ENCODE measurements around the gene RHO. TPM values are rescaled to one million over a fixed set of nuclear protein-coding genes. Genes with fewer than 3 reads are reported as not detected.

RHO gene
- total RNA-seq, 1 experiment from 2014 or later, result not detected

DNA sequence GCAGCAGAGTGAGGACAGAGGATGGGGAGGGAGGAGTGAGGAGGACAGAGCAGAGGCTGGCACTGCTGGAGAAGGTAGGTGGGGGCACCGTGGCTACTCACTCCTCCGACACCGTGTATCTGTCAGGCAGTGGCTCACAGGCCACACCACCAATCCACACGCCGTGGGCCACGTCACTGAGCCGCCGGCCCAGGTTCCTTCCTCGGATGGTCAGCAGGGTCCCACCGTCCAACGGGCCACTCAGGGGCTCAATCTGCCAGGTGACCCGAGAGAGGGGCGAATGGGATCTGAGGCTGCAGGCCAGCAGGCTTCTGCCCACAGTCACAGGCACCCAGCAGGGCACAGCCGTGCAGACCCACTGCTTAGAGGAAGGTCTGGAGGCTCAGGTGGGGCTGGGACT is 45.1 kb downstream of the RHO start:
- TF ChIP-seq SIN3A (IDR thresholded peaks at IDR 0.05; ENCODE audit: borderline replicate concordance, insufficient read depth, low read depth, low read length) (no peak), POLR2AphosphoS5 (IDR thresholded peaks at IDR 0.05; ENCODE audit: low read depth, low read length) (no peak), REST (IDR thresholded peaks at IDR 0.05; ENCODE audit: insufficient read depth in 1 of 2, low read depth in 2 of 2, low read length in 1 of 2) (no peak), TCF7L2 (IDR thresholded peaks at IDR 0.05; ENCODE audit: low read depth, low read length) (no peak)
- TF ChIP-seq, protein P1, sequence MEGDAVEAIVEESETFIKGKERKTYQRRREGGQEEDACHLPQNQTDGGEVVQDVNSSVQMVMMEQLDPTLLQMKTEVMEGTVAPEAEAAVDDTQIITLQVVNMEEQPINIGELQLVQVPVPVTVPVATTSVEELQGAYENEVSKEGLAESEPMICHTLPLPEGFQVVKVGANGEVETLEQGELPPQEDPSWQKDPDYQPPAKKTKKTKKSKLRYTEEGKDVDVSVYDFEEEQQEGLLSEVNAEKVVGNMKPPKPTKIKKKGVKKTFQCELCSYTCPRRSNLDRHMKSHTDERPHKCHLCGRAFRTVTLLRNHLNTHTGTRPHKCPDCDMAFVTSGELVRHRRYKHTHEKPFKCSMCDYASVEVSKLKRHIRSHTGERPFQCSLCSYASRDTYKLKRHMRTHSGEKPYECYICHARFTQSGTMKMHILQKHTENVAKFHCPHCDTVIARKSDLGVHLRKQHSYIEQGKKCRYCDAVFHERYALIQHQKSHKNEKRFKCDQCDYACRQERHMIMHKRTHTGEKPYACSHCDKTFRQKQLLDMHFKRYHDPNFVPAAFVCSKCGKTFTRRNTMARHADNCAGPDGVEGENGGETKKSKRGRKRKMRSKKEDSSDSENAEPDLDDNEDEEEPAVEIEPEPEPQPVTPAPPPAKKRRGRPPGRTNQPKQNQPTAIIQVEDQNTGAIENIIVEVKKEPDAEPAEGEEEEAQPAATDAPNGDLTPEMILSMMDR (IDR thresholded peaks at IDR 0.05), result no peak
- H3K27ac ChIP-seq (ENCODE audit: low read length), result no peak overlapping the region
- in situ Hi-C loops (cut with HindIII; ENCODE audit: low pct_unique_long_range_greater_than_20kb, low sequenced_read_pairs) (no loop called here), intact Hi-C loops (cut with micrococcal nuclease; ENCODE audit: unreplicated experiment) (no loop called here)
- peaks cover 17% of the 10 kb centered on the region for H3K4me1 ChIP-seq (ENCODE audit: control insufficient read depth, insufficient read depth, low read length)
- ATAC-seq (no peak), DNase-seq (ENCODE audit: low read depth, low spot score) (no peak)
- POLR2A ChIA-PET, result no interaction called here
- H3K9me3 ChIP-seq (ENCODE audit: control insufficient read depth, insufficient read depth, low read depth, low read length), result no peaks in the 10 kb centered on the region
- no peak overlapping the region for H3K4me3 ChIP-seq (ENCODE audit: low read depth in 2 of 2, low read length in 2 of 2)
- no peaks in the 10 kb centered on the region for H3K27me3 ChIP-seq (ENCODE audit: control insufficient read depth, insufficient read depth, low read length)
- BruUV-seq (replicated peaks), result no TSS peak
- H3K36me3 ChIP-seq (ENCODE audit: control insufficient read depth, insufficient read depth, low read length), result peaks cover 3% of the 10 kb centered on the region
- CTCF ChIA-PET, result no interaction called here

GRCh38 chr3:129574206-129574605 is 45.8 kb downstream of the RHO start:
- intact Hi-C loops (cut with micrococcal nuclease; ENCODE audit: unreplicated experiment) (no loop called here), in situ Hi-C loops (cut with HindIII; ENCODE audit: low pct_unique_long_range_greater_than_20kb, low sequenced_read_pairs) (no loop called here)
- no peak for TF ChIP-seq SIN3A (IDR thresholded peaks at IDR 0.05; ENCODE audit: borderline replicate concordance, insufficient read depth, low read depth, low read length)
- TF ChIP-seq, protein P1 (IDR thresholded peaks at IDR 0.05), result no peak
- TF ChIP-seq TCF7L2 (IDR thresholded peaks at IDR 0.05; ENCODE audit: low read depth, low read length), result no peak
- no peak for TF ChIP-seq POLR2AphosphoS5 (IDR thresholded peaks at IDR 0.05; ENCODE audit: low read depth, low read length)
- no peak for TF ChIP-seq REST (IDR thresholded peaks at IDR 0.05; ENCODE audit: insufficient read depth in 1 of 2, low read depth in 2 of 2, low read length in 1 of 2)
- Histone ChIP-seq H3K36me3 (ENCODE audit: control insufficient read depth, insufficient read depth, low read length) (peaks cover 3% of the 10 kb centered on the region; the same call in 1 of the 2 replicates), H3K27ac (ENCODE audit: low read length) (no peak overlapping the region), H3K4me3 (ENCODE audit: low read depth in 2 of 2, low read length in 2 of 2) (no peak overlapping the region), H3K9me3 (ENCODE audit: control insufficient read depth, insufficient read depth, low read depth, low read length) (no peaks in the 10 kb centered on the region), H3K27me3 (ENCODE audit: control insufficient read depth, insufficient read depth, low read length) (no peaks in the 10 kb centered on the region), H3K4me1 (ENCODE audit: control insufficient read depth, insufficient read depth, low read length) (peaks cover 21% of the 10 kb centered on the region)
- DNase-seq (ENCODE audit: low read depth, low spot score), result no peak
- ChIA-PET CTCF (no interaction called here), POLR2A (no interaction called here)
- no peak for ATAC-seq
- no TSS peak for BruUV-seq (replicated peaks)

Data from Panc1 (cell line).